GM19035 (cell line): ENCODE results near the gene LSM8.
"Not testable (repeated sequence)": the region's sequence is repeated elsewhere in the genome, so short reads cannot be mapped to it uniquely, and the experiment has no call there.

Experiments
- ATAC-seq: cut with Tn5 transposase; IDR thresholded peaks from one replicate; pipeline ENCODE4 v1.9.1; 2021; ENCODE audit not compliant: unreplicated experiment

LSM8 gene

GRCh38 chr7:118183786-118184564 lies at the start of gene LSM8:
Gene LSM8 (plus strand): TSS chr7:118184164. CDS start chr7:118184224, 60 bp downstream.
- peak; percentile 99 for ATAC-seq

GRCh38 chr7:118134420-118134819 lies 49.5 kb upstream of the LSM8 start:
- ATAC-seq: not testable (repeated sequence)

GRCh38 chr7:118140468-118140867 lies 43.5 kb upstream of the LSM8 start:
- no peak for ATAC-seq

GRCh38 chr7:118142012-118142411 lies 42.0 kb upstream of the LSM8 start:
- ATAC-seq: no peak

GRCh38 chr7:118148930-118149329 lies 35.0 kb upstream of the LSM8 start:
- no peak for ATAC-seq

- no peak for ATAC-seq
These were observed 34.6 kb upstream of the LSM8 start for GRCh38 chr7:118149394-118149793.

- no peak for ATAC-seq
These were observed 32.3 kb upstream of the LSM8 start for GRCh38 chr7:118151671-118152070.

- no peak for ATAC-seq
These were observed 31.8 kb upstream of the LSM8 start for GRCh38 chr7:118152149-118152548.

GRCh38 chr7:118152654-118153053 lies 31.3 kb upstream of the LSM8 start:
- ATAC-seq: no peak

- ATAC-seq: peak; percentile 59
These were observed 30.3 kb upstream of the LSM8 start for GRCh38 chr7:118153551-118154177.

- ATAC-seq: no peak
These were observed 25.2 kb upstream of the LSM8 start for GRCh38 chr7:118158766-118159165.

GRCh38 chr7:118169146-118169545 lies 14.8 kb upstream of the LSM8 start:
- ATAC-seq: no peak

GRCh38 chr7:118175740-118176139 lies 8.2 kb upstream of the LSM8 start:
- no peak for ATAC-seq

GRCh38 chr7:118179191-118179590 lies 4.8 kb upstream of the LSM8 start:
- ATAC-seq: no peak

GRCh38 chr7:118182593-118183427 lies 1.2 kb upstream of the LSM8 start:
- no peak for ATAC-seq

- ATAC-seq: peak; percentile 2
These were observed 557 bp upstream of the LSM8 start for GRCh38 chr7:118183428-118183785.

GRCh38 chr7:118184565-118184940 lies 589 bp downstream of the LSM8 start:
- ATAC-seq: no peak

- ATAC-seq: no peak
These were observed 1.3 kb downstream of the LSM8 start for GRCh38 chr7:118185163-118185860.

- ATAC-seq: no peak
These were observed 2.5 kb downstream of the LSM8 start for GRCh38 chr7:118186501-118186900.

- ATAC-seq: no peak
These were observed 10.6 kb downstream of the LSM8 start for GRCh38 chr7:118194571-118194970.

- ATAC-seq: peak; percentile 84
These were observed 12.0 kb downstream of the LSM8 start for GRCh38 chr7:118195837-118196474.
